AG08396 (cell line): ENCODE results near the gene TUBAL3.
A peak's percentile ranks its signal among the peaks of the same experiment; 100 is the strongest.
"Not testable (repeated sequence)": the region's sequence is repeated elsewhere in the genome, so short reads cannot be mapped to it uniquely, and the experiment has no call there.

ENCODE experiments used
- DNase-seq: peaks from one replicate; pipeline ENCODE4 v3.0.0; 2012; ENCODE audit warnings: low spot score, mixed read lengths

The TUBAL3 gene

GRCh38 chr10:5423771-5424170, 19.1 kb upstream of the TUBAL3 start:
- no peak for DNase-seq

- DNase-seq, result no peak
Observed at GRCh38 chr10:5419466-5420094, 15.0 kb upstream of the TUBAL3 start.

DNA sequence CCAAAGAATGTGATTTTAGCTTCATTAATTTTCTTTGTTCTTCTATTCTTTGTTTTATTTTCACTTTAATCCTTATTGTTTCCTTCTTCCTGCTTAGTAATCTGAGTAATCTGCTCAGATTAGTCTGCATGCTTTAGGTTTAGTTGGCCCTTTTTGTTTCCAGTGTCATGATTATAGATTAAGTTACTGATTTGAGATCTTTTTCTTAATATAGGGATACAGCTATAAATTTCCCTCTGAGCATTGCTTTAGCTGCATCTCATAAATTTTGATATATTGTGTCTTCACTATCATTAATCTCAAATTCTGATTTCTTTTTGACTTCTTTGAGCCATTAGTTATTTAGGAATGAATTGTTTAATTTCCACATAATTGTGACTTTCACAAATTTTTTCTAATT, 14.0 kb upstream of the TUBAL3 start:
- no peak for DNase-seq

DNA sequence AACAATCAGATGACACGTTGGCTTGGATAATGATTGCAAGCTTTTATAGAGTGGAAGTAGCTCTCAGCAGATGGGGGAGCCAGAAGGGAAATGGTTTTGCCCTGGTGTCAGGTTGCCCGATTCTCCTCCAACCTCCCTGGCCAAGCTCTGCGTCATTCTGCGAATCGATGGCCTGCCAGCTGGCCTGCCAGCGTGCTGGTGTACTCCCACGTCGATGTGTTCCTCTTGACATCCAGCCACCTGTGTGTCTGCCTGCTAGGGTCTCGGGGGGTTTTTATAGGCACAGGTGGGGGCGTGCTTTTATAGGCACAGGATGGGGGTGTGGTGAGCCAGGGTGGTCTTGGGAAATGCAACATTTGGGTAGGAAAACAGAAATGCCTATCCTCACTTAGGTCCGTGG, 12.4 kb upstream of the TUBAL3 start:
- DNase-seq, result no peak

DNA sequence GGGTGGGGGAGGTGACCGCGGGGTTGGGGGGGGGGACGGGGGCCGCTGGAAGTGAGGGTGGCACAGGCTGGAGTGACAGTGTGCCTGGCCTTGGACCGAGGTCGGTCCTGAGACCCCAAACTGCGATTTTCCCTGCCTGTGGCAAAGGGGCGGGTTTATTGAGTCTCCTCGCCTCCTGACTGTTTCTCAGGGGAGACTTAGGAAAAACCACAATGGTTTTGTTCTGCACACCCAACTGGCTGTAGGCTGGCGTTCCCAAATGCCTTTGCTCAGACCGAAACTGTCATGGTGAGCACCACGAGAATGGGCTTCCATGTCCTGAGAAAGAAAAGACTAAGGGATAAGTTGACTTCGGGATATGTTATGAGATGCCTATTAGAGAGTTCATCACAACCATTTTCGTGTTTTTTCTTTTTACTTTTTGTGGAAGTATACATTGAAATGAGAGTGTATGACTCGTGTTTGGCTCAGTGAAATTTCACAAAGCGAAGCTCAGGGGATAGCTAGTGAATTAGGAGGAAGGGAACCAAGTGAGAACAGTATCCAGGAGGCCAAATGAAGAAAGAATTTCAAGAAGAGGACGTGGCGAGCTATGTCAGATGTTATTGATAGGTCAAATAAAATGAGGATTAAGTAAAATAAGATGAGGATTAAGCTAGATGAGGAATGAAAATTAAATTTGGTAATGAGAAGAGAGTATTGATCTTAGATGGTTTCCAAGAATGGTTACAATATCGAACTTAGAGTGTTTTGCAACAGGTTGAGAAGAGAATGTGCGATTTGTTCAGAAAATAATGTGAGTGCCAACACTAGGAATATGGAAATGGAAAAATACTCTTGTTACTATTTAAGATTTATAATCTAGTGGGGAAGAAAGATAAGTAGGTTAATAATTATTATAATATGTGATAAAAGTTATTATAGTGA, 8.6 kb upstream of the TUBAL3 start:
- DNase-seq, result peak; percentile 63

- peak; percentile 99 for DNase-seq
Observed at GRCh38 chr10:5412277-5412941, 7.8 kb upstream of the TUBAL3 start, which contains the start of gene NET1. TSS of gene NET1 (plus strand) at chr10:5412557. CDS start at chr10:5412693, 136 bp downstream.

- peak; percentile 10 for DNase-seq
Observed at GRCh38 chr10:5411941-5412276, 7.3 kb upstream of the TUBAL3 start.

DNA sequence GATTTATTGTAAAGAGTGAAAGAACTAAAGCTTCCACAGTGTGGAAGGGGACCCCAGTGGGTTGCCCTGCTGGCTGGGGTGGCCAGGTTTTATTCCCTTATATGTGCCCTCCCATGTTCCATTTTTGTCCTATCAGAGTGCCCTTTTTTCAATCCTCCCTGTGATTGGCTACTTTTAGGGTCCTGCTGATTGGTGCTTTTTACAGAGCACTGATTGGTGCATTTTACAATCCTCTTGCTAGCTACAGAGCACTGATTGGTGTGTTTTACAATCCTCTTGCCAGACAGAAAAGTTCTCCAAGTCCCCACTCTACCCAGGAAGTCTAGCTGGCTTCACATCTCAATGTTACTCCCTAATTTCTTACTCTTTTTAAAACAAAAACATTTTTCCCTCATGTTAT, 6.2 kb upstream of the TUBAL3 start:
- DNase-seq, result not testable (repeated sequence)

- DNase-seq, result no peak
Observed at GRCh38 chr10:5406918-5407317, 2.3 kb upstream of the TUBAL3 start.

DNA sequence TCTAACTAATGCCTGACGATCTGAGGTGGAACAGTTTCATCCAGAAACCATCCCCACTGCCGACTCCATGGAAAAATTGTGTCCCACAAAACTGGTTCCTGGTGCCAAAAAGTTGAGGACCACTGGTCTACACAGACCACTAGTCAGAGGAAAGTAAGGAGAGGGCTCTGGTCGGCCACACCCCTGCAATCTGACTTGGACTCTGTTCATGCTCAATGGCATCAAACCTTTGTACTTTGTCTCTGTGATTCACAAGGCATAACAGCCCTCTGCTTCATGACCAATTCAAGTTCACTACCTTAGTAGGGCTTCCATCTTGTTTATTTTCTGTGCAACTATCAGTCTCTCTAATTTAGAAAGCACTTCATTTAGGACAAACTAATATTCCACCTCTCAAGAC, 1.8 kb downstream of the TUBAL3 start:
- DNase-seq, result no peak

- DNase-seq, result no peak
Observed at GRCh38 chr10:5400468-5401240, 4.0 kb downstream of the TUBAL3 start.

DNA sequence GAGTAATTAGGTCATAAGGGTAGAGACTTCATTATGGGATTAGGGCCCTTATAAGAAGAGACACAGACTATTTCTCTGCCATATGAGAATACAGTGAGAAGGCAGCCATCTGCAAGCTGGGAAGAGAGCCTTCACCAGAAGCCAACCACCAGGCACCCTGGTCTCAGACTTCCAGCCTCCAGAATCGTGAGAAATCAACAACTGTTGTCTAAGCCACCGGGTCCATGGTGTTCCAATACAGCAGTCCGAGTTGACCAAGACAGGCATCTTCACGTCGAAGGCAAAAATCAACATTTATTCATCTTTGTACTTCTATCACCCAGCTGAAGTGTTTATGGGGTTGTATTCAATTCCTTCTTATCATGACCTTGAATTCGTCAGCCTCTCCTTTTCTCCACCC, 5.3 kb downstream of the TUBAL3 start:
- no peak for DNase-seq

- no peak for DNase-seq
Observed at GRCh38 chr10:5396556-5397300, 7.9 kb downstream of the TUBAL3 start.

GRCh38 chr10:5395168-5395567, 9.5 kb downstream of the TUBAL3 start:
- no peak for DNase-seq

GRCh38 chr10:5393529-5393928, 11.1 kb downstream of the TUBAL3 start:
- DNase-seq, result no peak

DNA sequence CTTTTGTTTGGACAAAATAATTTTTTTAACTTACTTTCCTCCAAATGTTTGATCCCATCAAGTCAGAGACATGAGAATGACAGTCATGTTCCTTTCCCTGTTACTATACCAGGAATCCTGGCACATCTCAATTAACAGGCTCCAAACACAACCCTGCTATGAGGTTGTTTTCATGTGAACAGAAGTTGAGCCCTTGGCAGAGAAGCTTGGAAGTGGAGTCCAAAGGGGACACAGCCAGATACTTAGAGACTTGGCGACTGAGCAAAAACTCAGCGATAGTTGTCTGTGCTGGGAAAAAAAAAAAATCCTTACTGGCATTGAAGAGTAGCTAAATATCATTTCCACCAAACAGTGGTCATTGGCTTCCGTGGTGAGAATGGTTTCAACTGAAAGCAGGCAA, 12.8 kb downstream of the TUBAL3 start:
- DNase-seq, result no peak

GRCh38 chr10:5390607-5391205, 13.9 kb downstream of the TUBAL3 start:
- DNase-seq, result no peak

GRCh38 chr10:5387169-5387568, 17.5 kb downstream of the TUBAL3 start:
- no peak for DNase-seq

DNA sequence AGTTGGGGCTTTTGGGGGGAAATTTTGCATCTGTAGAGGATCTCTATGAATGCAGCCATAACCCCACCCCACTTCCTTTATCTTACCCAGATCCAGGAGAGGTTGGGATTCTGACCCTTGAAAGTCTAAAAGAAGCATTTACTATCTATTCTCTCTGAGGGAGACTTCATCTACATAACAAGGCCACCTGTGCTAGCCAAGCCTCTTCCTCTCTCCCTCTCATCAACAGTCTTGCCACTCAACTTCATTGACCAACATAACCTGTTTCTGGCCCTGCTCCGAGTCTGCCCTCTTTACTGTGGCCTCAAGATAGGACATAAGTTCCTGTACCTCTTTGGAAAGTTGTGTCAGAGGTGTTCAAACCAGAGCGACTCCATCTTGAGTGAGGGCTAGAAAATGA, 19.4 kb downstream of the TUBAL3 start:
- no peak for DNase-seq

DNA sequence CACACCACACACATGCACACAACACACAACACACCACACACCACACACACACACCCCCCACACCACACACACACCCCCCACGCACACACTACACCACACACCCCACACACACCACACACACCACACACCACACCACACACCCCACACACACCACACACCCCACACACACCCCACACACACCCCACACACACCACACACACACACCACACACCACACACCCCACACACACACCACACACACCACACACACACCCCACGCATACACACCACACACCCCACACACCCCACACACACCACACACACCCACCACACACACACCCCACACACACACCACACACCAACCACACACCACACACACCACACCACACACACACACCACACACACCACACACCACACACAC, 23.4 kb downstream of the TUBAL3 start:
- DNase-seq, result no peak

GRCh38 chr10:5380395-5380794, 24.2 kb downstream of the TUBAL3 start:
- not testable (repeated sequence) for DNase-seq
